GM12801 (cell line): Measurements from ENCODE around the gene HOXA4.

Experiments used
- TF ChIP-seq, protein P1 (sequence below): IDR thresholded peaks from one replicate; pipeline ENCODE4 v1.5.1; 2011; ENCODE audit warnings: control low read depth; ENCODE audit not compliant: insufficient read length; ENCODE audit errors: extremely low read depth

Gene HOXA4

DNA sequence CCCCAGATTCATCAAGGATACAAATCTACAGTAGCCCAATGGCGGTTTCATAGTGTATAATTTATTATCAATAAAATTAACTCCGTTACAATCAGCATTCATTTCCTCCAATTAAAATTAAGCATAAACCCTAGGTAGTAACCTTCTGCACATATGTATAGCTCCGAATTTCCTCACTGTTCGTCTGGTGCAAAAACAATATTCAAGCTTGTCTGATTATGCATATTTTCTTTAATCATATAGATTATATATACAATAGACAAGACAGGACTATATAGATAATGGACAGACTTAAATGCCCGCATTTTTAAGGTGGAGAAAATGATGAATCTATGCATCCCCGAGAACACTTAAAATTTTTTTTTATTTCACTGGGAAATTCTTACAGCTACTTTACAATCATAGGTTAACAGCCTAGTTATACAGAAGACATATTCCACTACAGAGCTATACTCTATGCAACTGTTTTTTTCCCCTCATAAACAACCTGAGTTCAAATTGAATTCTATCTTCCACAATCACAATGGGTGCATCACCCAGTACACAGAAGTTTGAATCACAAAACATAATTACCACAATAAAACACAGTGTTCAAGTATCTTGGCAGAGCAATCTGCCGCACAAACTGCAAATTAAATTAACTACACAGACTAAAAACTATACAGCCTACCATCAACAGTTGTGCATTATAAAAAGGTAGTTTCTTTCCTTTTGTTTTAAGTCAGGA, 32.2 kb upstream of the HOXA4 start:
- TF ChIP-seq, protein P1, sequence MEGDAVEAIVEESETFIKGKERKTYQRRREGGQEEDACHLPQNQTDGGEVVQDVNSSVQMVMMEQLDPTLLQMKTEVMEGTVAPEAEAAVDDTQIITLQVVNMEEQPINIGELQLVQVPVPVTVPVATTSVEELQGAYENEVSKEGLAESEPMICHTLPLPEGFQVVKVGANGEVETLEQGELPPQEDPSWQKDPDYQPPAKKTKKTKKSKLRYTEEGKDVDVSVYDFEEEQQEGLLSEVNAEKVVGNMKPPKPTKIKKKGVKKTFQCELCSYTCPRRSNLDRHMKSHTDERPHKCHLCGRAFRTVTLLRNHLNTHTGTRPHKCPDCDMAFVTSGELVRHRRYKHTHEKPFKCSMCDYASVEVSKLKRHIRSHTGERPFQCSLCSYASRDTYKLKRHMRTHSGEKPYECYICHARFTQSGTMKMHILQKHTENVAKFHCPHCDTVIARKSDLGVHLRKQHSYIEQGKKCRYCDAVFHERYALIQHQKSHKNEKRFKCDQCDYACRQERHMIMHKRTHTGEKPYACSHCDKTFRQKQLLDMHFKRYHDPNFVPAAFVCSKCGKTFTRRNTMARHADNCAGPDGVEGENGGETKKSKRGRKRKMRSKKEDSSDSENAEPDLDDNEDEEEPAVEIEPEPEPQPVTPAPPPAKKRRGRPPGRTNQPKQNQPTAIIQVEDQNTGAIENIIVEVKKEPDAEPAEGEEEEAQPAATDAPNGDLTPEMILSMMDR, result no peak

- TF ChIP-seq, protein P1, result no peak
These were observed 31.4 kb upstream of the HOXA4 start for GRCh38 chr7:27161721-27162560.

DNA sequence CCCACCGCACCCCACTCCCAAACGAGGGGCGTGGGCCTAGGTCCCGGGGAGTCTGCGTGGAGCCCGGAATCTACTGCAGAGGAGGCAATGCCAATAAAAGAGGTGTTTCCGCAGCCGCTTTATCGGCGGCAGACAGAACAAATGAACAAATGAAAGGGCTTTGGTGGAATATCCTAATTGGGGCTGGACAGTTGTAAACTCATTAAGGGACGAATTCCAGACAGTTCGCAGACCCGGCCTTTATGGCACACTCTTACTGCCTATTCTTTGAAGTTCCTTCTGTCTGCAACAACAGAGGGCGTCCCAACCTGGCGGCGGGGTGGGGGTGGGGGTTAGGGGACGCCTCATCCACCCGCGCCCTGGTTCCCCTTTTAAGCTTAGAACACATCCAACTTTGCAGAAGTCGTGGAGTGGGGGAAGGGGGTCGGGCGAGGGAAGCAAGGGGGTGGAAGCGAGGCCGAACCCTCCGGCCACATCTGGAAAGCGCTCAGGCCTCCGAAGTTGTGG, 30.7 kb upstream of the HOXA4 start:
- TF ChIP-seq, protein P1, result no peak

- TF ChIP-seq, protein P1, result no peak
These were observed 30.1 kb upstream of the HOXA4 start for GRCh38 chr7:27160546-27161213.

GRCh38 chr7:27160145-27160545, 29.6 kb upstream of the HOXA4 start:
- TF ChIP-seq, protein P1, result no peak

- TF ChIP-seq, protein P1, result no peak
These were observed 28.9 kb upstream of the HOXA4 start for GRCh38 chr7:27159266-27160144.
